NCI-H146 (cell line): Measurements from ENCODE around the gene EIPR1.
"Not testable (repeated sequence)": the region's sequence is repeated elsewhere in the genome, so short reads cannot be mapped to it uniquely, and the experiment has no call there.

ENCODE experiments used
- DNase-seq: peaks from one replicate; lab custom pipeline; 2025; lab: John Stamatoyannopoulos, UW

The EIPR1 gene

DNA sequence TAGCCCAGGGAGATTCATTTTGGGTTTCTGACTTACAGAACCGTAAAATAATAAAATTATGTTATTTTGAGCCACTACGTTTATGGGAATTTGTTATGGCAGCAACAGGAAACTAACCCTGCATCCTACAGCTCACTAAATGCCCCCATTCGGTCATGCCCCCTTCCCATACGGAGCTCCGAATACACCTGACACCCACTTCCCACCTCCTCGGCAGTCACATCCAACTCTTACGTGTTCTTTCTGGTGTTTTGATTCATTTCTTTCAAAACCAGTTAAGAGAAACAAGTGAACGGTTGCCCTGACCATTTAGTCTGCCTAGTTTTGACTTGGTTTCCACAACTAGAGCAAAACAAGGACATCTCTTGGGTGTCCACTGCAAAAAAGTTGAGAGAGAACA, 19.7 kb downstream of the EIPR1 start:
- no peak for DNase-seq

DNA sequence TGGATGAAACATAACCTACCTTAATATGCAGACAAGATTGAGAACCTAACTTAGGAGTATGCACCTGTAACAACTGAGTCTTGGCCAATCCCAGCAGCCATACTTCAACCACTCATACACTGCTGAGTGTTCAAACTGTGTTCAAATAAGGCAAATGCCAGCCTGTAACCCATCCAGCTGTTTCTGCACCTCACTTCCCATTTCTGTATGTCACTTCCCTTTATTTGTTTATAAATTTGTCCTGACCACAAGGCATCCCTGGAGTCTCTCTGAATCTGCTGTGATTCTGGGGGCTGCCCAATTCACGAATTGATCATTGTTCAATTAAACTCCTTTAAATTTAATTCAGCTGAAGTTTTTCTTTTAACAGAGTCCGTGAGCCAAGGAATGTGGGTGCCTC, 20.2 kb downstream of the EIPR1 start:
- DNase-seq: not testable (repeated sequence)

DNA sequence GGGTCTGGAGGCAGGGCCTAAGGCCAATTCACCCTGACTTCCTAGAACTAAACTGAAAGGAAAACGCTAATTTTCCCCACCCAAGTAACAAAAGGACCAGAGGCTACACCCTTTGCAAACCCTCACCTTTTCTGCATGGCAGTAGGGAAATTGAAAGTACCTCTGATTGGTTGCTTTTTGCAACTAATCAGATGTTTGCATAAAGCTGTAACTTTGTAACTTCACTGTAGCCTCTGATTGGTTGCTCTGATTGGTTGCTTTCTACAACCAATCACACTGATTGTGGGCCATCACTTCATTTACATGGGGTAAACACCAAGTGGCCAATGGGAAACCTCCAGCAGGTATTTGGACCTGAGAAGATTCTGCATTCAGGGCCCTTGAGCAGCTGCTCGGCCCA, 20.8 kb downstream of the EIPR1 start:
- DNase-seq: no peak

GRCh38 chr2:3355951-3356569, 21.6 kb downstream of the EIPR1 start:
- DNase-seq: no peak

DNA sequence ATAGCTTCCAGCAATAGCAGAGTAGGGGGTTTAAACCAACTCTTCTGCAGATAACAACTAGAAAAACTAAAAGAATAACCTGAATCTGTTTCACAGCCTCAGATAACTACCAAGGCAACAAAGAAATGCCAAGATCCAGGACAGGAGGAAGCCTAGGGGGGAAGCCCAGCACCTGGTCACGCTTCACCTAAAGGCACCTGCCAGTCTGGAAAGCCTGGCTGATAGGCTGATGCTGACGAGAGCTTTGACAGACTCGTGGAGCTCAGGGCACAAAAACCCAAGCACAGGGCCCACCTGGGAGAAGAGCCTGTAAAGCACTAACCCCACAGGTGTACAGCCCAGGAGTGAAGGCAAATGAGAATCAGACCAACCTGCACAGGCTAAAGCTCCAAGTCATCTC, 22.6 kb downstream of the EIPR1 start:
- DNase-seq: no peak

DNA sequence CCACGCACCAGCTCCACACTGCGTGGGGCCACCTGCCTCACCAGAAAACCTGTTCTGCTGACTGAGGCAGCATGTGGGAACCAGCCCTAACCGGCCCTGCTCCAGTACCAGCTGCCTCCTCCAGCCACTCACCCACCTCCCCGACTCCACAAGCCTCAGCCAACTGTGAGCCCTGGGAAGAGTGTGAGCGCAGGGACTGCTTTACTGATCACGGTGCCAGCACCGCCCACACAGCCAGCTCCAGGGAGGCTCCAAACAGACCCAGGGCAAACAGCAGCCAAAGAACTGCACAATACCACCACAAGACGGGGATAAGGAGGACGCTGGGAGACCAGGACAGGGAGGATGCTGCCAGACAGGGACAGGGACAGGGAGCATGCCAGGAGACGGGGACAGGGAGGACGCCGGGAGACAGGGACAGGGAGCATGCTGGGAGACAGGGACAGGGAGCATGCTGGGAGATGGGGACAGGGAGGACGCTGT, 28.4 kb downstream of the EIPR1 start:
- DNase-seq: peak; percentile 82

DNA sequence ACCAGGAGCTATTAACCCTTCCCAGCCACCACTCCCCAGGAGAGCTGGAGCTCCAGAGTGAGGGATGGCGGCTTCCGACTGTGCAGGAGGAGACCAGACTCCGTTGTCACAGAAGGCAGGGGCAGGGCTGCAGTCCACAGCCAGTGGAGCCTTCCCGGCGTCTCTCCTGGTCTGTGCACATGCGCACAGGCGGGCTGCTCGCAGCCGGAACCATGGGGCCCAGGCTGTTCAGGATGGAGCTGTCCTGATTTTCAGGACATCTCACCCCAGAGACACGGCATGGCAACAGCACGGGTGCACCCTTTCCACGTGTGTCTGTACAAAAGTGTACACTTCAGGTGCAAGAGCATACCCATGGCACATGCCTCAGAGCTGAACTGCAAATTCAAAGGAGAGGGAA, 28.9 kb downstream of the EIPR1 start:
- DNase-seq: peak; percentile 87

DNA sequence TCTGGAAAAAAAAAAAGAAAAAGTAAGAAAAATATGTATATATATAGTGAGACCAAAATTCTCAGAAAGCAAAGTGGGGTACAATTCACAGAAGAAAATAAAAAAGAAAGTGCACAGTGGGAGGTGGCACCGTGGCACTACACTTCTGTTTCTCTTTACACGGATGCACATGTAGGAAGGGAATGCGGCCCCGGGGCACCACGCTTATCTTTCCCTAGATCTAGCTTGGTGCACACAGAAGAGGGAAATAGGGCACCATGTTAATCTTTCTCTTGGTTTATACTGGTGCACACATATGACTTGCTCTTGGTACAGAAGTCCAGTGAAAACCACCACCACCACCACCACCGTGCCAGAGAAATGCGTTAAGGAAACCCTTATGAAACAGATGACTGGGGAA, 32.0 kb downstream of the EIPR1 start:
- no peak for DNase-seq

DNA sequence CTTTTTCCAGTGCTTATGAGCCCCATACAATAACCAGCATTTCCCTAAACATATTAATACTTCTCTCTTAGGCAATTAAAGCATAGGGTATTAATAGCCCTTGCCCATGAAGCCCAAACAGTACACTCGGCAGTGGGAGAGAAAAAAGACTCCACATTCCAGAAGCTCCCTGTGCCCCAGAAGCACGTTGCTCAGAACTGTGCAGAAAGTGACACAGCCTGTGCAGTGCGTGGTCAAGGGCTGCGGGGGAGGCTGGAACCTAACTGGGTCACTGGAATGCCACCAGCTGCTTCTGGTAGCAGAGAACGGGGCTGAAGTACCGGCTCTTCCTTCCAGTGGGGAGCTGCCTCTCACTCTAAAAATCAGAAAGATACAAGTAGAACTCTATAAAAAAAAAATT, 32.7 kb downstream of the EIPR1 start:
- no peak for DNase-seq

GRCh38 chr2:3343012-3343411, 34.6 kb downstream of the EIPR1 start:
- DNase-seq: no peak

DNA sequence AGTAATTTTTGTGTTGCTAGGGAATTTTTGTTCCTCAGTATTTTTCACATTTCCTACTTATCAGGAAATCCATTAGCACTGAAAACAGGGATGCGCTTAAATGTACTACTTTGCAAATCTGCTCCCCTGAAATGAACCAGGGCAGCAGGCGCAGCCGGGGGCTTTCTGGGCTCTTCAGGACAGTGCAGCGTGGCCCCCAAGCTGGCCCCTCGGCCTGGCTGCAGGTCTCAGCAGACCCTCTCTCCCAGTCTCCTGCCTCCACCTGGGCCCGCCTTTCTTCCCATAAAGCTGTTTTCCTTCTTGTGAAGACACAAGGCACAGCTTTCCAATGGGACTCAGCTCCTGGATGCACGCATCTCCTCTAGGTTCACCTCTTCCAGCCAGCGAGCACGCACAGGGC, 35.3 kb downstream of the EIPR1 start:
- DNase-seq: no peak

DNA sequence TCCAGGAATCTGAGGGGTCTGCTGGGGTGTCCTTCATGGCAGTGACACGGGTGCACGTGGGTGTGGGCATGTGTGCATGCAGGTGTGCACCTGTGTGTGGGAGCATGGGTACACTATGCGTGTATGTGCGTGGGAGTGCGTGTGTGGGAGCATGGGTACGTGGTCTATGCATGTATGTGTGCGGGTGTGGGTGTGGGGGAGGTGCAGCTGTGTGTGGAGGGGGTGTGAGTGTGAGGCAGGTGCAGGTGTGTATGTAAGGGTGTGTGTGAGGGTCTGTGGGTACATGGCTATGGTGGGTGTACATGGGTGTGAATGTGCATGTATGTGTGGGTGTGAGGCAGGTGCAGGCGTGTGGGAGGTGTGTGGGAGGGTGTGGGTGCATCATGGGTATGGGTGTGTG, 36.3 kb downstream of the EIPR1 start:
- no peak for DNase-seq

GRCh38 chr2:3340144-3340543, 37.5 kb downstream of the EIPR1 start:
- DNase-seq: no peak

GRCh38 chr2:3338340-3338739, 39.3 kb downstream of the EIPR1 start:
- DNase-seq: no peak

GRCh38 chr2:3336844-3337243, 40.8 kb downstream of the EIPR1 start:
- DNase-seq: no peak

GRCh38 chr2:3334392-3335345, 42.9 kb downstream of the EIPR1 start:
- DNase-seq: no peak

GRCh38 chr2:3332133-3332532, 45.5 kb downstream of the EIPR1 start:
- DNase-seq: no peak

DNA sequence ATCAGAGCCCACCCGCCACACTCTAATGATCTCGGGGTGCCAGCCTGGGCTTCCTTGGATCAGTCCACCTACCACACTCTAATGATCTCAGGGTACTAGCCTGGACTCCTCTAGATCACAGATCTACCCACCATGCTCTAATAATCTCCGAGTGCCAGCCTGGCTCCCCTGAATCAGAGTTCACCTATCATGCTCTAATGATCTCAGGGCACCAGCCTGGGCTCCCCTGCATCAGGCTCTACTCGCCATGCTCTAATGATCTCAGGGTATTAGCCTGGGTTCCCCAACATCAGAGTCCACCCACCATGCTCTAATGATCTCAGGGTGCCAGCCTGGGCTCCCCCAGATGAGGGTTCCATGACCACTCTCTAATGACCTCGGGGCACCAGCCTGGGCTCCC, 48.1 kb downstream of the EIPR1 start:
- DNase-seq: no peak

- no peak for DNase-seq
Observed at GRCh38 chr2:3326871-3327270, 50.7 kb downstream of the EIPR1 start.

DNA sequence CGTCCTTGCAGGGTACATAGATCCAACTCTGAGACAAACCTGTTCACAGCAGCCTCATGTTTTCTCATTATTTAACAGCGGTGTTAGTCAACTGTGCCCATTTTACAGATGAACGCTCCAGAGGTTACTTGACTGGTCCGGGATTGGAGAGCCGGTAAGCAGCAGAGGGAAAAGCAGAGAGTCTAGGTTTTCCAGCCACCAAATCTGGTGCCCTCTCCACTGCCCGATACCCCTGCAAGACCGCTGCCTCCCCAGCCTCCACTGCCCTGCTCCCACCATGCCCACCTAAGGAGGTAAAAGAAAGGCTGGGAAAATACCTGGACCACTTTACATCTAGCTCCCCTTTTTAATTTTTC, 51.5 kb downstream of the EIPR1 start:
- DNase-seq: no peak

- no peak for DNase-seq
Observed at GRCh38 chr2:3325458-3326181, 52.0 kb downstream of the EIPR1 start.

DNA sequence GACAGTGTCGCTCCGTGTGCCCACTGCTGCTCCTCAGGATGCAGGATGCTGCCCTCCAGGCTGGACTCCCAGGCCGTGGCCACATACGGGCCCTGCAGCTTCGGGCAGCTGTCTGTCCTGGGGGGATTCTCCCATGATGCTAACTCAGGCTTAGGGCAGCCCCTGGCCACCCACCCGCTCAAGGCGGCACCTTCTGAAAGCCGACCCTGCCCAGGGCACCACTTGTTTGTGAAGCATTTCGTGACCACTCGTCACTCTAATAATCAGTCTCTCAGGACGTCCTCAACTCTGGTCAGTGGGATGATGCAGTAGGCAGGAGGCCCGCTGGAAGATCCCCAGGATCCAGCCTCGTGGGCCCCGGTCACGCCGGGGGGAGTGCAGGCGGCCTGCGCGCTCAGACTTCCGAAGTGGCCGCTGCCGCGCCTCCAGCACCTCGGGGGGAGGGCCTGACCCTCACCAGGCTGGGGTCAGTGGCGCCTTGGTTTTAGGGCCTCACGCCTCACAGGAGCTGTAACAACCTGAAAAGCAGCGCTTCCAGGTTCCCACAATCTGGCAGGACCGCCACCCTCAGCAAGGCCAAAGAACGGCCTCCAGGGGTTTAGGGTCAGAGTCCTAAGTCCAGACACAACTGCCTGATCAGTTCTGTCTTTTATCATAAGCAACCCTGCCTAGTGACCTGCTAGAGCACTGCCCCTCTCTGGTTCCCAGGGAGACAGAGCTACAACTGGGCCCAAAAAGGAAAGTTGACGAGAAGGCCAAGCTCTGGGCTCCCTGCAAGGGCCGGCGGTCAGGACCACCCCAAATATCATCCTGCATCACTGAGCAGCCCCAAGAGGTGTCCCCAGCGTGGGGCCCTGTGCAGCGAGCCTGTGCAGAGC, 53.0 kb downstream of the EIPR1 start:
- DNase-seq: no peak
